GM20431 (cell line): ENCODE data around the gene CROCC2.

Experiments
- in situ Hi-C: fragments of 300-500 bp; cut with MseI, MboI; formaldehyde crosslinking; loops from one replicate; pipeline ENCODE4 v1.15.0; 2020; ENCODE audit warnings: low sequenced_read_pairs; ENCODE audit not compliant: unreplicated experiment

CROCC2 gene

DNA sequence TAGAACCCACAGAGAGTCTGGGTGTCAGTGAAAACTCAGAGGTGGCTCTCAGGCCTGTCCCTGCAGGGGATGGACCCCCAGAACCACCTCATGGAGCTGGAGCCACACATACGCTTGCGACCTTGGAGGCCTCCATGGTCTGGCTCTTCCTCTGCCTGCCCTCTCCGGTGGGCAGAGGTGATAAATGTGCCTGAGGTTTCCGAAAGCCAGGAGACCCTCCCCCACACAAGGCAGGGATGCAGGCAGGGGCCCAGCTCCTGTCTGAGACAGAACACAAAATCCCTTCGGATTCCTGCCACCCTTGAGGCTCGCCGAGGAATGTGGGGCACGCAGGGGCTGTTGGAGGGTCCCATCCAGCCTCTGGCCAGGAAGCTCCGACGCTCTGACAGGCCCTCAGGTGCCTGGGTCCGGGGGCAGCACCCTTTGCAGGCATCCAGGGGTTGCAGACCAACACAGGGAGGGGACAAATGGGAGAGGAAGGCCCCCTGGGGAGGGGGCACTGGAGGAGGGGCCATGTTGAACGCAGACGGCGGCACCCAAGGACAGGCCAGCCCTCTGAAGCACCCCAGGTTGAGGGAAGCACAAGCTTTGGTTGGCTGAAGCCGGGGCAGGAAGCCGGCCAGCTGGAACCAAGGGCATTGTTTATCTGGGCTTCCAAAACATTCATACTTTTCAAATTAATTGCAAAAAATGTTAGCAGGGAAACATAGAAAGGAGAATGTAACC, 88.2 kb downstream of the CROCC2 start:
- in situ Hi-C loops = no loop called here

DNA sequence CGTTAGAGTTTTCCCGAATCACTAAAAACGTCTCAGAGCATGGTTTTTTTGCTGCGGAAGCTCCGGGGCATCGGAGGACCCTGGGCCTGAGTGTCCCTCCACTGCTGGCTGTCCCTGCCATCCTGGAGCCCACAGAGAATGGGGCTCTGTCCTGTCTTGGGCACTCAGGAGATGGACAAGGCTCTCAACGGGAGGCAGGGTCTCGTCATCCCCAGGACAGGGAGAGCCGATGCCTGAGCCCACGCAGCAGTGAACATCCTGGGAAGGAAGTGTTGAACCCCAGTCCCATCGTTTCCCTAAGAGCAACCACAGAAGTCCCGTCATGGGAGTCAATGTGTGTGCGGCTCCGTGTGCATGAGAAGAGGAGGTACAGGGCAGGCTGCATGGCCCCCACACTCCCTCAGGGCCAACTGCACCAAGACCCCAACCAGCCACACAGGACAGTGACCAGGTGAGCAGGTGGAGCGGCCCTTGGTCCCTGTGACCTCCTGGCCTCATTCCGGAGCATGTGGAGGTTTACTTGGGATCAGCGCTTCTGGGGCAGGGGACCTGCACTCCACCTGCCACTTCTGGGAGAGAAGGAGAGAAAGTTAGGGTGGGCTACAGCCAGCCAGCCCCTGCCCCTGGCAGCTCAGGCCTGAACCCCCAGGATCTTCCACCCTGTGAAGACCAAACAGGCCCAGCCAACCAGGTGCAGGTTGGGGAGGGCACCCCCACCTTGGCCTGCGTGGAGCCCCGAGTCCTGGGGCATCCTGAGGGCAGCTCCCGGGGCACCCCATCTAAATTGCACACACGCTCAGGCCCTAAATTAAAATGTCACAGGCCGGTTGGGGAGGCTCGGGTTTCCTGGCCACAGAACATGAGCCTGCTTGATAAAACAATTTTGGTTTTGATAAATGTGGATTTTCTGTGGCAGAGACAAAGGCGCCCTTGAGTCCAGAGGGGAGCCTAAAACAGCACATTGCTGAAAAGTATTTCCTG, 89.2 kb downstream of the CROCC2 start:
- in situ Hi-C loops = no loop called here

DNA sequence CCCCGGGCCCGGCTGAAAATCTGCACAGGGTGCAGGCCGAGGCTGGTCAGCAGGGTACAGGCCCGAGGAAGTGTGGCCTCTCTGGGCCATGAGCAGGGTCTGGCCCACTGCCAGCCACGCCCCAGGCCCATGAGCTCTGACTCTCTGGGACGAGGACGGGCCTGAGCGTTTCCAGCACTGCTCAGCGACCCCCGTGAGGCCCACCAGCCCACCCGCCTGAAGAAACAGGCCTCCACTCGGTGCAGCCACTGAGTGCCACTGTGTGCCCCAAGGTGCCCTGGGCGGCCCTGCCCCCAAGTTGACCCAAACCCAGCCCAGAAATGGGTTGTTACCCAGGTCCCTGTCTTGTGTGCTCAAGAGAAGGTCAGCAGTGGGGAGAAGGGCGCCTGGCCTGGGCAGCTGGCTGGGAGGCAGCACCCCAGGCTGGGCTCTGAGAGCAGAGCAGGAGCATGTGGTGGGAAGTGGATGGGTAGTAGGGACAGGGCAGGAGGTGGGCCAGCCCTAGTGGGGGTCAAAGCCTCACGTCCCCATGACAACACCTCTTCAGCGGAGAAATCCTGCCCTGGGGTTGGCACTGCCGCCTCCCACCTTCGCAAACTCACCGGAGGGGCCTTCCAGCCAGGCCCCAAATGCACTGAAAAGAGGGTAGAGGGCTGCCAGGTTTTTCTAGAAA, 90.2 kb downstream of the CROCC2 start:
- in situ Hi-C loops = no loop called here

DNA sequence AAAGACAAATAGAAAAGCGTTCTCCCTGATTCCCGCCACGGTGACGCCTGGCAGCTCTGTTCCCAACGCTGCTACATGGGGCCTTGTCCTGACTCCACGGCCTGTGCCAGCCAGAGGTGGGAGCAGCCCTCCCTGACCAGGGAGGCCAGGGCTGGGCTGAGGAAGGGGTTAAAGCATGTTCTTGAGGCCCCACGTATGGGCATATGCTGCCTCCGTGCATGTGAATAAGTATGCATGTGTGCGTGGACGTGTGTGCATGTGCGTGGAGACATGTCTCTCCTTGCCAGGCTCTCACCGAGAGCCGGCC, 90.7 kb downstream of the CROCC2 start:
- in situ Hi-C loops = no loop called here

DNA sequence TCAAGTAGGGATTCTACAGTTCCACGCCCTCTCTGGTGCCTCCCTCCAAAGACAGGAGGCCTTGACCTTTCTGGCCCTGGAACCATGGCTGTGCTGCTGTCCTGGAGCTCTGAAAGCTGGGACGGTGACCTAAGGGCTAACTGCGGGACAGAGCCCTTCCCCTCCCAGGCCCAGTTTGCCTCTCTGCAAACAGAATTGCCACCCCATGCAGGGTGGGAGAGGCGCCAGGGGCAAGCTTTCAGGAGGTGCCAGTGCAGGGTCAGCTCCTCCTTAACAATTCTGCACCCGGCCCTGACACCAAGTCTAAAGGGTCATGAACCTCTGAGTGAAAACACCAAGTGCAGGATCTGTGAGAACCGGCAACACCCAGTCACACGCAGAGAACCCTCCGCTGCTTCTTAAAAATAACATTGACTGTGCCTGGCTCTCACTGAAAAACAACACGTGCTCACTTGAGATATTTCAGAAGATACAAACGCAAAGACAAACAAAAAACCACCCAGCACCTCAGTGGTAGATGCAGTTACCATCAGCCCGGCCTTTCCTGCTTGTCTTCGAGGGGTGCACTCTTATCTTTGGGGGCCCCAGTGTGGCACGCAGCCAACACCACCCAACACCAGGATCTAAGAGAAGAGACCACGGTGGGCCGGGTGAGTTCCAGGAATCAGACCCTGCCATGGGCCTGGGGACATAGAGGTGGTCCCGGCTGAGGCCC, 91.2 kb downstream of the CROCC2 start:
- in situ Hi-C loops = no loop called here

DNA sequence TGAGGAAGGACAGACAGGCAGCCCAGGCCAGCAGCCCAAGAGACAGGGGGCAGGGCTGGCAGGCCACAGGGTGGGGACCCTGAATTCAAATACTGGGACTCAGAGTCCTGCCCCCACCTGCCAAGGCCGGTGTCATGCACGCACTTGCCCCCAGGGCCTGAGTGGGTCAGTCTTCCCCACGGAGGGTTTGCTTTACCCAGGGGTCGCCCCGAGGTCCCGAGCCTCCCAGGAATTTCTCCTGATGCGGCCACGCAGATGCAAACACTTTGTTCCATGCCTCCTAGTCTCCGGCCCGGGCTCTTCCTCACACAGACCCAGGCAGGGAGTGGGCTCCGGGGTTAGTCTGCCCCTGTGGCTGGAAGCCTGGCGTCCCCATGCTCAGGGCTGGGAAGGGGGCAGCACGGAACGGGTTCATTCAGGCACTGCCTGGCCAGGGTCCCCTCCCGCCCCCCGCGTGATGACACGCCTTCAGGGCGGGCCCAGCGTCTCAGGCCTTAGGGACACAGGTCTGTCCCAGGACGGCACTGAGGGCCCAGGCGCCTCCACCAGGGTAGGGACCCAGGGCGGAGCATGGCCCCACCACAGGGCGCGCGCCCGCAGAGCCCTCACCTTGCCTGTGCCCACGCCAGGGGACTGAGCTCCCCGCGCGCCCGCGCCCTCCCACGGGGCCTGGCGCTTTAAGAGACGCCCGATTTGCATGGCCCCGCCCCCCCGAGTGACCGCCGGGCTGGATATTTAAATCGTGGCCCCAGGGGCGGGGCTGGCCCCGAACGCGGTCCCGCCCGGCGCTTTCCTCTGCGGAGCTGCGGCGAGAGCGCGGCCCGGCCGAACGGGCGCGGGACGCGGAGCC, 91.9 kb downstream of the CROCC2 start, which contains the start of gene SNED1:
SNED1 (plus strand) TSS at position 763 of the 850 bp plus-strand sequence. CDS start 220 bp downstream, outside the sequence.
- in situ Hi-C loops = no loop called here

DNA sequence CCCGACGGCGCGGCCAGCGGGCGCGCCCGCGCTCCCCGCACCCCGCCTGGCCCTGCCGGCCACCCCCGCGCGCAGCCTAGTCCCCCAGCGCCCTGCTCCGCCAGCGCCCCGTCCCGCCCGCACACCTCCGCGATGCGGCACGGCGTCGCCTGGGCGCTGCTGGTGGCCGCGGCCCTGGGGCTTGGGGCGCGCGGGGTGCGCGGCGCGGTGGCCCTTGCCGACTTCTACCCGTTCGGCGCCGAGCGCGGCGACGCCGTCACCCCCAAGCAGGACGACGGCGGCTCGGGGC, 92.5 kb downstream of the CROCC2 start:
- in situ Hi-C loops = no loop called here

DNA sequence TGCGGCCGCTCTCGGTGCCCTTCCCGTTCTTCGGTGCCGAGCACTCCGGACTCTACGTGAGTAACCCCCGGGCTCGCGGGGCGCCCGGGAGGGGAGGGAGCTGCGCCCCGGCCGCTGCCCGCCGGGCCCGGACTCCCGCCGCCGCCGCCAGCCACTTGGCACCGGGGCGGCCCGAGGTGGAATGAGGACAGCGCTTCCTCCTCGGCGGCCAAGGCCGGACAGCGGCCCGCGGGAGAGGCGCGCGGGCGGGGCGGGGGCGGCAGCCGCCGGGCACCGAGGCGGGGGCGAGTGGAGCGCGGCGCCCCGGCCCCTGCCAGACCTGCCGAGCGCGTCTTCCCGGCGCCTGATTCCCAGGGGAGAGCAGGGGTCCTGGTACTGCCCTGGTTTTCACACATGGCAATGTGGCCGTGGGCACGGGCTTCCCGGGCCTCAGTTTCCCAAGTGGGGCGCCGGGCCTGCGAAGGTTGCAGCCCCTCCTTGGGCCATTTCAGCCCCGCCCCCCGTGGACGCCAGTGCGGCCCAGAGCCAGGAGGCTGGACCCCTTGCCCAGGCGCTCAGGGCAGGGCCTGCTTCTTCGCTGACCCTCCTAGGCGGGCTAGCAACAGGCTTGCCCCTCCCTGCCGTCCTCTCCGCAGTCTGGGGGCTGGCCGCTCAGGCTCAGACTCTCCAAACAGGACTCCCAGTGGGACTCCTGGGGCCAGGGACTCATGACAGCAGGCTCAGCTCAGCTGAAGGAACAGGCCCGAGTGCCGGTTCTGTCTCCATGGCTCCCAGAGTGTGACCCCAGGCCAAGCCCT, 93.1 kb downstream of the CROCC2 start:
- in situ Hi-C loops = no loop called here

DNA sequence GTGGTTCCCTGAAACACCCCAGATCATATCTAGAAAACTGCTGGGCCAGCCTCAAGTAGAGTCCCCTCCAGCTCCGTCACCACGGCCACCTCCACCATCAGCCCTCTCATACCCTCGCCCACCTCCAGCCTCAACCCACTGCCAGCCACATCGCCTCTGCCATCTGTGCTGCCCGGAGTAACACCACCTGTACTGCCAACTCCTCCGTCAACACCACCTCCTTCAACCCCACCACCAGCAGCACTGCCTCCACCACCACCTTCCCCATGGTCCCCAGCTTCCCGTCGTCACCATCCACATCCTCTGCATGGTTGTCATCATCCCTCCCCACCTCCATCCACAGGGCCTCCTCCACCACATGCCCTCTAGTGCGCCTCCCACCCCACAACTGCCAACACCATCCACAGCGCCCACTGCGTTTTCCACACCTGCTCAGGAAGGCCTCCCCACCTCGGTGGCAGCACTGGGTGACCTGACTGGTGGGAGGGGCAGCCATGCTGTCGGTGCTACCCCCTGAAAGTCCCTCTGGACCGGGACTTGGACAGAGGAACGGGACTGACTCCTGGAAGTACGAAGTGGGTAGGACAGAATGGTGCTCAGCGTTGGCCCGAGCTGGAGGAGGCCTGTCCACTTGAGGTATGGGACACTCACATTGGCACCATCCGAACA, 93.9 kb downstream of the CROCC2 start:
- in situ Hi-C loops = no loop called here

DNA sequence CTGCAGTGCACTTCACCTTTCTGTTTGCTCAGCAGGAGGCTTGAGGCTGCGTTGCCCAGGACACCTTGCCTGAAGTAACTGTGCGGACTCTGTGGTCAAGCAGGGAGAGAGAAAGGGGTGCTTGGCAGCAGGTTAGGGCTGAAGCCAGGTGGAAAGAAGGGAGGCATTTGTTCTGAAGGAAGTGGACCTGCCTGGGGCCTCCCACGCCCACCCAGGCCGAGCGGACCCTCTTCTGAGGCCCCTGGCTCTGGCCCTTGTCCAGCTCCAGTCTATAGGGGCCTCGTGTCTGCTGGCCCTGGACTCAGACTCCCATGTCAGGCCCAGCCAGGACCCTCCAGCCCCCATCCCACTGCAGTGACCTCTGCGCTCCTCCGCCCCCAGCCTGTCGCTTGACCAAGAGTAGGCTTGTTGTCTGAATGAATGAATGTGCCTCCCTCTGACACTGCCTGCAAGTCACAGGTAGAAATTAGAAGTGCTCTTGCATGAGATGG, 94.7 kb downstream of the CROCC2 start:
- in situ Hi-C loops = no loop called here

DNA sequence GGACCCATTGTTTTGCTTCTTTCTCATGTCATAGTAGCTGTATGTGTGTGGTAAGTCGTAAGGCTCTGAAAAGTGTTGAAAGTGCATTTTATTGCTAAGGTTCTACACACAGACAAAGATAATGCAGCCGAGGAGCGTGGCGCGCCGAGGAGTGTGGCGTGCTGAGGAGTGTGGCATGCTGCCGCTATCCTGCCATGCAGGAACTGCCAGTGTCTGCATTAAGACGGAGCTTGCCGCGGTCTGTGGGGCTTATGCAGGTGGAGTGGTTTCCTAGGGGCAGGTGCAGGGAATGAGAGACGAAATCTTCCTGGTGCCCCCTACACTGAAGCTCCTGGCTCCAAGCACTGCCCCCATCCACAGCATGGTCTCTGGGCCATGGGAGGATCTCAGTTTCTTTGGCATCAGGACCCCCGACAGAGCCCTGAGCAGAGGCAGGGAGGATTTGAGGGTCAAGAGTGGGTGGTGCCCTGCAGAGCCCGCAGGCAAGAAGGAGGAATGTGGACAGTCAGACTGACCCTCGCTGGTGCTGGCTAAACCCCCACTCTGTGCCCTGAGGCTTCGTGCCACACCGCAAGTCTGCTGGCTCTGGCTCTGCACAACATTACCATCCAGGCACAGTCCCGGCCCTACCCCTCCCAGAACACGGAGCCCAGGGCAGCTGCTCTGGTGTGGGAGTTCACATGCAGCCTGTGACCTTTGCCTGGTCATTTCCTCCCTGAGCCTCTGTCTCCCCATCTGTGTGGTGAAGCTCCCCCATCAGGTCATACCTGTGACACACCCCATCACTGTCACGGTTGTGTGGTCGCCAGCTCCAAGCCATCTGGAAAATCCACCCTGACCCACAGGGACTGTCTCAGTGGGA, 95.5 kb downstream of the CROCC2 start:
- in situ Hi-C loops = no loop called here

DNA sequence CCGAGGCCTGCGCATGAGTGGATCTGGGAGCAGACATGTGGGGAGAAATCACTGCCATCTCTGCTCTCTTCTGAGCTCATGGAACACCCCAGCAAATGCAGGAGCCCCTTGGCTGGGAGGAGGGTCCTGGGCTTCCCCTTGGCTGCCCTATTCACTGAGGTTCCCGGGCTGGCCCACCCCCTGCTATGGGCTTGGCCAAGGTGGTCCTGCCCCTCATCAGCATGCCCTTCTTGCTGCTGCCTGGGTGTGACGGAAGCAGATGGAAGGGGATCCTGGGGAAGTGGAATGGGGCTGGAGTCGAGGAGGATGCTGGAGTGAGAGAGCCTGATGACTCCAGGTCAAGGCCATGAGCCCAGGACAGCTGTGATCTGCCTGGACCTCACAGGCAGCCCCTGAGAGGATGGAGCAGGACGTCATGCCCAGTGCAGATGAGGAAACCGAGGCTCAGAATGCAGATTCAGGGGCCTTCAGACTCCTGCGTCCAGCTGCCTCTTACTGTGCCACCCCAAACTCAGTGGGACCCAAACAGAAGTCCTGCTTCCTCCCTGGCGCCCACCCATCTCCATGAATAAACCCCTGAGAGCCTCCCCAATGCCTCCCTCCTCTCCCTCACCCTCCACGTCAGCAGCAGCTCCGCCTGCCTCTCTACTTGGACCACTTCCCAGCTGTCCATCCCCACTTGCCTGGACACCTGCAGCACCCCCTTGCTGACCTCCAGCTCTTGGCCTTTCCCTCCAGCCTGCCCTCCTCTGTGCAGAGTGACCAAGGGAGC, 96.3 kb downstream of the CROCC2 start:
- in situ Hi-C loops = no loop called here

DNA sequence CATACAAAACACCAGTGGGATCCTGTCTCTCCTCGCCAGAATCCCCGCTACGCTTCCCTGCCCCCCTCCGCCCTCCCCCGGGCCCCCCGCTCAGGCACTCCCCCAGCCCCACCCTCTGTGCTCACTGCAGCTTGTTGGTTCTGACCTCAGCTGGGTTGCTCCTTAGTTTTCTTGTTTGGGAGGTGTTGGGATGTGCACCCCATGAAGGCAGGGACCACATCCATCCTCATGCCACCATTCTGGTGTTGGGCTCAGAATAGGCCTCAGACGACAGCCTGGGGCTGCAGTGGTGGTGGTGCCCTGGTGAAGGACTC, 96.9 kb downstream of the CROCC2 start:
- in situ Hi-C loops = no loop called here

DNA sequence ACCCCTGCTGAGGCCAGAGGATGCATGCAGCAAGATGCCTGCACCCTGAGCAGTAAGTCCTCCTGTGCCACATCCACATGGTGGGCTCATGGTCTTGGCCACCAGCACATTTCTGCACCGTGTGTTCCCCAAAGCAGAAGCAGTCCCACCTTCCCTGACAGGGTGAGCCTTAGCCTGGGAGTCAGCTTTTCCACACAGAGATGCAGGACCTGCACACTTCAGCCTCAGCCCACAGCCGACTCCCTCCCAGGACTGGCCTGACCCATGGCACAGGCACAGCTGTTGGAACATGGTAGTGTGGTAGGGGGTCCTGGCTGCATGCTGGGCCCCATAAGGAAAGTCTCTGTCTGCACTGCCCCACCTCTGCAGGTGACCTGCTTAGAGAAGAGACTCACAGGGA, 97.2 kb downstream of the CROCC2 start:
- in situ Hi-C loops = no loop called here

DNA sequence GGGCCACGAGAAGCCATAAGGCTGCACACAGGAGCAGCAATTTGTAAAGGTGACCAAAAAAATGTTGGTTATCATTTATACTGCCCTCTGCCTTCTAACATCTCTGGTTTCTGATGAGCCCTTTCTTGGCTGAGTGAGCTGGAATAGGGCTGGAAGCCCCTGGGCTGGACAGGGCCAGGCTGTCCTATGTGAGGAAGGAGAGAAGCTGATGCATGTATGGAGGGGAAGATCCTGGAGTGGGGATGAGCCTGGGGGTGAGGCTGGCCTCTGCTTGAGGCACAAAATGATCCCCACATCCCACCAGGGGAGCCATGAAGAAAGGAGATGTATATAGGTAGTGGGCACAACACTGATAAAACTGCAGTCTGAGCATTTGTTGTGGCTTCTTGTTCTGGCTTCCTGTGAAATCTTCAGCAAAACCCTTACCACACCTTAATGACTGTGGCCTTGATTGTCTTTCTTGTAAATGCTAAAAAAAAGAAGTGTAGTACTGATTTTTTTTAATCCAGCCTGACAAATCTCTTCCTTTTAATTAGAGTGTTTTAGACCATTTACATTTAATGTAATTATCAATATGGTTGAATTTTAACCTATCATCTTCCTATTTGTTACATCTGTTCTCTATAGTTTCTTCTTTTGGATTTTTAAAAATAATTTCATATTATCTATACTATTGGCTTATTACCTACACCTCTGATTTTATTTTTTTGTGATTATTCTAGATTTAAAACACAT, 97.9 kb downstream of the CROCC2 start:
- in situ Hi-C loops = no loop called here

DNA sequence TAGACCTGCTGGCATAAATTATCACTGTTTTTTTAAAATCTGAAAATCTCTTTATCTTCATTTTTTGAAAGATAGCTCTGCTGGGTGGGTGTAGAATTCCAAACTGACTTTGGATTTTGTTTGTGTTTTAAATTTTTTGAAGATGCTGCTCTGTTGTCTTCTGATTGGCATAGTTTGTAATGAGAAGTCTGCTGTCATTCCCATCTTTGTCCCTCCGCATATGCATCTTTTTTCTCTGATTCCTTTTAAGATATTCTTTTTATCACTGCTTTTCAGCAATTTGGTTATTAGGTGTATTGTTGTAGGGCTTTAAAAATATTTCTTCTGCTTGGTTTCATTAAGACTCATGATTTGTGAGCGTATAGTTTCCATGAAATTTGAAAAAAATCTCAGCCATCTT, 99.4 kb downstream of the CROCC2 start:
- in situ Hi-C loops = no loop called here
